Tibial nerve (tissue), 4 donors: Measurements from ENCODE around the gene CAPN11. TPM values are rescaled to one million over a fixed set of nuclear protein-coding genes. Genes with fewer than 3 reads are reported as not detected.

Experiments
- DNase-seq, 2 donors: peaks; one replicate each; pipeline ENCODE4 v3.0.0-alpha.2; 2019; ENCODE audit warnings: low spot score in 2 of 2
- H3K27ac ChIP-seq, 4 donors: fragments of 200-600 bp; sonication (generic) in 3 of 4; one replicate each; pipeline ENCODE4 v1.5.1; 2017 to 2019; ENCODE audit warnings: mild to moderate bottlenecking in 1 of 4
- H3K27me3 ChIP-seq, 2 donors: fragments of 200-600 bp; sonication (generic) in 1 of 2; one replicate each; pipeline versions ENCODE4 v1.5.1 to v1.6.0; 2017 to 2019
- H3K36me3 ChIP-seq, 3 donors: fragments of 200-600 bp; sonication (generic); one replicate each; pipeline ENCODE4 v1.5.1; 2018 to 2019
- H3K4me1 ChIP-seq, 4 donors: fragments of 200-600 bp; sonication (generic) in 3 of 4; one replicate each; pipeline ENCODE4 v1.5.1; 2017 to 2019
- H3K4me3 ChIP-seq, 4 donors: fragments of 200-600 bp; sonication (generic) in 3 of 4; one replicate each; pipeline ENCODE4 v1.5.1; 2017 to 2019; ENCODE audit warnings: mild to moderate bottlenecking in 1 of 4, moderate library complexity in 1 of 4
- H3K9me3 ChIP-seq, 4 donors: fragments of 200-600 bp; sonication (generic) in 3 of 4; one replicate each; pipeline ENCODE4 v1.5.1; 2017 to 2019
- EP300 ChIP-seq, 2 donors: sonication (generic); formaldehyde crosslinking; IDR thresholded peaks; one replicate each; pipeline ENCODE4 v1.6.1; 2017; ENCODE audit warnings: antibody characterized with exemption in 2 of 2, mild to moderate bottlenecking in 1 of 2
- POLR2A ChIP-seq, 2 donors: fragments of 450-650 bp; IDR thresholded peaks; one replicate each; pipeline ENCODE4 v1.6.1; 2017; ENCODE audit warnings: antibody characterized with exemption in 2 of 2, mild to moderate bottlenecking in 2 of 2, moderate library complexity in 2 of 2
- WGBS, 2 donors: methylation state at CpG; one replicate each; pipeline ENCODE4 v1.1.5; 2018; 5-methylcytosine and 5-hydroxymethylcytosine counted together
- small RNA-seq: library from RNA; depleted of rRNA; stranded (forward); fragments of <200 nt; gene quantifications from one replicate; pipeline ENCODE3, GENCODE V24; 2016
- total RNA-seq, 4 donors: library from RNA; depleted of rRNA; stranded (reverse); fragments of >200 nt; gene quantifications; one replicate each; pipeline ENCODE4 v1.1.0, GENCODE V29; 2016
- TF ChIP-seq, protein P1 (sequence below), 5 experiments: fragments of 200-600 bp in 3 of 5; fragments of 450-650 bp in 2 of 5; sonication (generic) in 3 of 5; IDR thresholded peaks; one replicate each; pipeline ENCODE4 v1.5.1; 2016 to 2019; ENCODE audit warnings: antibody characterized with exemption in 5 of 5, mild to moderate bottlenecking in 3 of 5, moderate library complexity in 2 of 5

The CAPN11 gene
- total RNA-seq, 4 donors from 2014 or later, result 0.21 to 6.5 (median 4.2) TPM

DNA sequence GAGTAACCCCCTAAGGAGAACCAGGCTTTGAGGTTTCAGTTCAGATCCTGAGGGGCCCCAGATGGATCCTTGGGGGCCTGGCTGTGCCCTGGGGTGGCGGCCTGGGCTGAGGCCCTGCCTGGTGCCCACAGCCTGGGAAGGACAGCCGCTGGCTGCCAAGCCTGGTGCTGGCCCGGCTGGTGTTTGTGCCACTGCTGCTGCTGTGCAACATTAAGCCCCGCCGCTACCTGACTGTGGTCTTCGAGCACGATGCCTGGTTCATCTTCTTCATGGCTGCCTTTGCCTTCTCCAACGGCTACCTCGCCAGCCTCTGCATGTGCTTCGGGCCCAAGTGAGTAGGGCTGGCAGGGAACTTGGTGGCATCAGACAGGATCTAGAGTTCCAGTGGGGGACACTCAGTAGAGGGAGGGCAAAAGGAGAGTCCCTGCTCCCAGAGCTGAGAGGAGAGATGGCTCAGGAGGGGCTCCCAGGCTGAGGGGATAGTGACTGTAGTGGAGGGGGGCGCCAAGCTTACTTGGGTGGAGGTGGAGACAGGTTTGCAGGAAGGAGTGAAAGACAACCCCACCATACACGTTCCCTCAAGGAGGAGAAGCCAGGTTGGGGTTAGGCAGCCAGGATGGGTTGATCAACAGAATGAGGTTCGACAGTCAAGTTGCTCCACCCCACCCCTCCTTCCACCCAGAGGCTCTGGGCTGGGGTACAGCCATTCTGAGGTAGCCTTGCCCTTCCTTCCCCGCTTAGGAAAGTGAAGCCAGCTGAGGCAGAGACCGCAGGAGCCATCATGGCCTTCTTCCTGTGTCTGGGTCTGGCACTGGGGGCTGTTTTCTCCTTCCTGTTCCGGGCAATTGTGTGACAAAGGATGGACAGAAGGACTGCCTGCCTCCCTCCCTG is 74.3 kb downstream of the CAPN11 start:
- H3K27me3 ChIP-seq, result no peaks in the 10 kb centered on the region
- DNase-seq, result no peak
- peaks cover 4 to 77% (median 28%) of the 10 kb centered on the region in 4 donors for H3K4me1 ChIP-seq
- H3K36me3 ChIP-seq, result peaks cover 0 to 37% (median 0%) of the 10 kb centered on the region in 3 donors
- TF ChIP-seq POLR2A (IDR thresholded peaks at IDR 0.05) (no peak), EP300 (IDR thresholded peaks at IDR 0.05) (no peak)
- TF ChIP-seq, protein P1, sequence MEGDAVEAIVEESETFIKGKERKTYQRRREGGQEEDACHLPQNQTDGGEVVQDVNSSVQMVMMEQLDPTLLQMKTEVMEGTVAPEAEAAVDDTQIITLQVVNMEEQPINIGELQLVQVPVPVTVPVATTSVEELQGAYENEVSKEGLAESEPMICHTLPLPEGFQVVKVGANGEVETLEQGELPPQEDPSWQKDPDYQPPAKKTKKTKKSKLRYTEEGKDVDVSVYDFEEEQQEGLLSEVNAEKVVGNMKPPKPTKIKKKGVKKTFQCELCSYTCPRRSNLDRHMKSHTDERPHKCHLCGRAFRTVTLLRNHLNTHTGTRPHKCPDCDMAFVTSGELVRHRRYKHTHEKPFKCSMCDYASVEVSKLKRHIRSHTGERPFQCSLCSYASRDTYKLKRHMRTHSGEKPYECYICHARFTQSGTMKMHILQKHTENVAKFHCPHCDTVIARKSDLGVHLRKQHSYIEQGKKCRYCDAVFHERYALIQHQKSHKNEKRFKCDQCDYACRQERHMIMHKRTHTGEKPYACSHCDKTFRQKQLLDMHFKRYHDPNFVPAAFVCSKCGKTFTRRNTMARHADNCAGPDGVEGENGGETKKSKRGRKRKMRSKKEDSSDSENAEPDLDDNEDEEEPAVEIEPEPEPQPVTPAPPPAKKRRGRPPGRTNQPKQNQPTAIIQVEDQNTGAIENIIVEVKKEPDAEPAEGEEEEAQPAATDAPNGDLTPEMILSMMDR (IDR thresholded peaks at IDR 0.05), result no peak
- H3K27ac ChIP-seq, result peak overlapping the region; percentile 45 to 91 (median 79)
- WGBS, 2 donors, result 77 to 86% methylated on average over 16 of the region's 16 CpGs
- H3K4me3 ChIP-seq, result no peak overlapping the region
- H3K9me3 ChIP-seq, result no peaks in the 10 kb centered on the region

DNA sequence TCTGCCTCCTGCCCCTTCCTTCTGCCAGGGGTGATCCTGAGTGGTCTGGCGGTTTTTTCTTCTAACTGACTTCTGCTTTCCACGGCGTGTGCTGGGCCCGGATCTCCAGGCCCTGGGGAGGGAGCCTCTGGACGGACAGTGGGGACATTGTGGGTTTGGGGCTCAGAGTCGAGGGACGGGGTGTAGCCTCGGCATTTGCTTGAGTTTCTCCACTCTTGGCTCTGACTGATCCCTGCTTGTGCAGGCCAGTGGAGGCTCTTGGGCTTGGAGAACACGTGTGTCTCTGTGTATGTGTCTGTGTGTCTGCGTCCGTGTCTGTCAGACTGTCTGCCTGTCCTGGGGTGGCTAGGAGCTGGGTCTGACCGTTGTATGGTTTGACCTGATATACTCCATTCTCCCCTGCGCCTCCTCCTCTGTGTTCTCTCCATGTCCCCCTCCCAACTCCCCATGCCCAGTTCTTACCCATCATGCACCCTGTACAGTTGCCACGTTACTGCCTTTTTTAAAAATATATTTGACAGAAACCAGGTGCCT is 75.0 kb downstream of the CAPN11 start:
- no peak for TF ChIP-seq POLR2A (IDR thresholded peaks at IDR 0.05)
- TF ChIP-seq EP300 (IDR thresholded peaks at IDR 0.05), result no peak
- TF ChIP-seq, protein P1 (IDR thresholded peaks at IDR 0.05), result no peak
- Histone ChIP-seq H3K9me3 (no peaks in the 10 kb centered on the region), H3K27me3 (no peaks in the 10 kb centered on the region), H3K4me1 (peaks cover 4 to 75% (median 30%) of the 10 kb centered on the region in 4 donors), H3K27ac (peak overlapping the region; percentile 45 to 91 (median 79)), H3K4me3 (no peak overlapping the region), H3K36me3 (peaks cover 0 to 37% (median 0%) of the 10 kb centered on the region in 3 donors)
- WGBS, 2 donors, result 54 to 55% methylated on average over 14 of the region's 14 CpGs
- DNase-seq, result no peak

Small RNA genes lying within 50 kb of the gene (small RNA-seq; reads per million reads assigned to genes)
- gene RN7SL811P, result not detected

Other genes starting within 250 kb of the CAPN11 start
- gene MRPL14, start 31.4 kb upstream of the CAPN11 start, total RNA-seq, result 10 to 100 TPM in 3 of 4 donors, 1 to 10 TPM in 1; 8.8 to 36.6 (median 18.9) TPM
- 10 to 100 TPM; 18.6 to 34.5 (median 27.6) TPM for gene TMEM63B, start 31.3 kb upstream of the CAPN11 start, total RNA-seq
- gene MYMX, start 58.1 kb downstream of the CAPN11 start, total RNA-seq, result not detected
- gene SLC29A1, start 64.8 kb downstream of the CAPN11 start, total RNA-seq, result 10 to 100 TPM; 51.4 to 83.1 (median 63.8) TPM
- gene HSP90AB1, start 88.3 kb downstream of the CAPN11 start, total RNA-seq, result 100 to 1,000 TPM; 485 to 580 (median 543) TPM
- gene SLC35B2, start 98.7 kb downstream of the CAPN11 start, total RNA-seq, result 10 to 100 TPM; 28.0 to 34.1 (median 33.1) TPM
- gene NFKBIE, start 106.7 kb downstream of the CAPN11 start, total RNA-seq, result 10 to 100 TPM; 12.7 to 20.7 (median 16.0) TPM
- gene TMEM151B, start 111.6 kb downstream of the CAPN11 start, total RNA-seq, result under 1 TPM in 1 of 4 donors, not detected in 3; 0.42 TPM
- gene AARS2, start 154.5 kb downstream of the CAPN11 start, total RNA-seq, result 10 to 100 TPM; 14.2 to 23.1 (median 17.7) TPM
- not detected for gene SPATS1, start 183.8 kb downstream of the CAPN11 start, total RNA-seq
- gene CDC5L, start 228.9 kb downstream of the CAPN11 start, total RNA-seq, result 10 to 100 TPM; 16.7 to 20.1 (median 17.3) TPM